IPS-15b (cell line): Measurements from ENCODE around the gene TMEM218.
A peak's percentile ranks its signal among the peaks of the same experiment; 100 is the strongest.

Experiments
- H3K27me3 ChIP-seq: one replicate; pipeline ENCODE4 v1.6.1; 2013; ENCODE audit warnings: low read length; ENCODE audit not compliant: control insufficient read depth, insufficient read depth
- H3K36me3 ChIP-seq: one replicate; pipeline ENCODE4 v1.6.1; 2013; ENCODE audit warnings: low read length; ENCODE audit not compliant: control insufficient read depth, insufficient read depth
- H3K4me1 ChIP-seq: one replicate; pipeline ENCODE4 v1.6.1; 2013; ENCODE audit warnings: mild to moderate bottlenecking, low read length; ENCODE audit not compliant: control insufficient read depth, insufficient read depth
- H3K4me3 ChIP-seq: one replicate; pipeline ENCODE4 v1.5.1; 2013; ENCODE audit warnings: low read depth, low read length
- H3K9ac ChIP-seq: one replicate; pipeline ENCODE4 v1.6.1; 2013; ENCODE audit warnings: low read depth, mild to moderate bottlenecking, low read length
- H3K9me3 ChIP-seq: one replicate; pipeline ENCODE4 v1.6.1; 2013; ENCODE audit warnings: mild to moderate bottlenecking, low read length; ENCODE audit not compliant: control insufficient read depth, insufficient read depth

The TMEM218 gene

DNA sequence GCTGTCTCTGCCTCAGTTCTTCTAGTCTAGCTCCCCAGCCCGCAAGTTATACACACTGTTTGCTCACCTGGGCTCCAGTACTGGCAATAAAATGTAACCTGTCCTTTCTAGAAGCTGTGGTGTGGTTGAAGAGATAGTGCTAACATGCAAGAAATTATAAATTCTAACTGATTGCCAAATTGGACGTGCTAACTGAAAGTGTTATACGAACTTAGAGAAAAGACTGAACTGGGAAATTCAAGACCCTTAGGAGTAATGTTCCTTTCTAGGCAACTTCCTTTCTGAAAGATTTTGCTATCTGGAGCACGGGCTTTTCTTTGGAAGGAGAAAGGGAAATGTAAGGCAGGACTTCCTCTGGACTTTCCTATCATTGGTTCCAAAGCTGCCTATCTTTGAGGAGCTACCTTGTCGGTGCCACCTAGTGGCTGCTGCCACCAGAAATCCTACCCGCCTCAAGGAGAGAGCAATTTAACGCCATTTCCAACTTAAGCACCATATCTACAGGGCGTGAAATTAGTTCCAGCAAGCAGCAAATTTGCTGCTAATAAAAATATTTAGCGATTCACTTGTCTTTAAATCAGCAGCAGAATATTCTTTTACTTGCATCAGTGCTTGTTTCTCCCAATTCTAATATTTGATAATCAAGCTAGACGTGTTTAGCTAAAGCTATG lies 12.7 kb upstream of the TMEM218 start:
- H3K9ac ChIP-seq, result no peak overlapping the region
- H3K9me3 ChIP-seq, result no peaks in the 10 kb centered on the region
- H3K4me1 ChIP-seq, result no peaks in the 10 kb centered on the region
- H3K4me3 ChIP-seq, result no peak overlapping the region
- no peaks in the 10 kb centered on the region for H3K36me3 ChIP-seq
- peaks cover 33% of the 10 kb centered on the region for H3K27me3 ChIP-seq

DNA sequence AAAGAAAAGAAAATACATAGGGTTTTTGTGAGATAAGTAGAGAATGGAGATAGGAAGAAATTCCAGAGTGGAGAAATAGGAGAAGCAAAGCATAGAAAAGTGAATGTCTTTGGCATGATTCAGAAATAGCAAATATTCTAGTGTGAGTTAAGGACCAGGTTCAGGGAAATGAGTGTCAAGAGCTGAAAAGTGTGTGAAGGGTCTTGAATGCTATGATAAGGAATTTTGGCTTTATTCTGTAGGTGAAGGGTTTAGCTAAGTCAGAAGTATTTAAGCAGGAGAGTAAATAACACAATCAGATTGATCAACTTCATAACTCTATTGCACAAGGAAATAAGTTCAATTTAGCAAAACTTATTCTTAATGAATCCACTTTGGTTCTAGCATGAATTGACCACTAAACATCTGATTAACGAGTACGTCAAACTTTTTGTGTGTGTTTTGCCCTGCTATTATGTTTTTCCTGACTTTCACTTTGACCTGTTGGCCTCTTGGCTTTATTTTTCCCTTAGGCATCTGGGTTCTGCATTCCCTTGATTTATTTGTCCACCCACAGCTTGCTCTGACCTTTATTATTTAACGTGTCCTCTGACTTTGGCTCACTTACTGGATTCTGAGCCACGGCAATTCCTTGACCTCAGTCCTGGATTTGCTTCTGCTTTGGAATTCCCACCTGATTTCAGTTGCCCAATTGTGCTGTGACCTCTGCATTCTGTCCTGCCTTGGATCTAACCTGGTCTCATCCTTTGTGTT lies 11.9 kb upstream of the TMEM218 start:
- Histone ChIP-seq H3K4me1 (no peaks in the 10 kb centered on the region), H3K27me3 (peaks cover 33% of the 10 kb centered on the region), H3K9me3 (no peaks in the 10 kb centered on the region), H3K36me3 (no peaks in the 10 kb centered on the region), H3K9ac (no peak overlapping the region), H3K4me3 (no peak overlapping the region)

DNA sequence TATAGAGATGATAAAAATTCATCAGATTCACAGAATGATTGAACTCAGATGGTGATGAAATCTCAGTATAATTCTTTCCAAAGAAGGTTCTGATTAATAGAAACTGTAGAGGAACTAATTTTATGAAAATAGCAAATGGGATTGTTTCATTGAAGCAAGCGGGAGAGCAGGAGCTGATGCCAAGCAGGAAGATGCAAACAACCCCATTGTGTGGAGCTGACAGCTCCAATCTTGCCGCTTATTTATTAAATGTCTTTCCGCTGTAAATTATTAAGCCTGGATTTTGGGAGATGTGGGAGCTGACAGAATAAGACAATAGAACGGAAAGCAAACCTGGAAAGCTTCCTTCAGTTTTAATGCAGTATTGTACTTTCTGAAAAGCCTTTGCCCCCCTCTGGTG lies 6.0 kb upstream of the TMEM218 start:
- peaks cover 20% of the 10 kb centered on the region for H3K27me3 ChIP-seq
- no peaks in the 10 kb centered on the region for H3K9me3 ChIP-seq
- H3K36me3 ChIP-seq, result no peaks in the 10 kb centered on the region
- no peak overlapping the region for H3K4me3 ChIP-seq
- H3K4me1 ChIP-seq, result no peaks in the 10 kb centered on the region
- H3K9ac ChIP-seq, result no peak overlapping the region

DNA sequence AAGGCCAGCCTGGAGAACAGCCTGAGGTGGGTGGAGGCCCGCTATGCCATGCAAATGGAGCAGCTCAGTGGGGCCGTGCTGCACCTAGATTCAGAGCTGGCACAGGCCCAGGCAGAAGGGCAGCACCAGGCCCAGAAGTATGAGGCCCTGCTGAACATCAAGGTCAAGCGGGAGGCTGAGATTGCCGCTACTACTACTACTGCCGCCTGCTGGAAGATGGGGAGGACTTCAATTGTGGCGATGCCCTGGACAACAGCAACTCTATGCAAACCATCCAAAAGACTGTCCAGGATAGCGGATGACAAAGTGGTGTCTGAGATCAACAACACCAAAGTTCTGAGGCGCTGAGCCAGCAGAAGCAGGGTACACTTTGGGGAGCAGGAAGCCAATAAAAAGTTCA lies 3.1 kb upstream of the TMEM218 start:
- Histone ChIP-seq H3K27me3 (no peaks in the 10 kb centered on the region), H3K9me3 (no peaks in the 10 kb centered on the region), H3K4me3 (no peak overlapping the region), H3K4me1 (peaks cover 3% of the 10 kb centered on the region), H3K9ac (no peak overlapping the region), H3K36me3 (no peaks in the 10 kb centered on the region)

DNA sequence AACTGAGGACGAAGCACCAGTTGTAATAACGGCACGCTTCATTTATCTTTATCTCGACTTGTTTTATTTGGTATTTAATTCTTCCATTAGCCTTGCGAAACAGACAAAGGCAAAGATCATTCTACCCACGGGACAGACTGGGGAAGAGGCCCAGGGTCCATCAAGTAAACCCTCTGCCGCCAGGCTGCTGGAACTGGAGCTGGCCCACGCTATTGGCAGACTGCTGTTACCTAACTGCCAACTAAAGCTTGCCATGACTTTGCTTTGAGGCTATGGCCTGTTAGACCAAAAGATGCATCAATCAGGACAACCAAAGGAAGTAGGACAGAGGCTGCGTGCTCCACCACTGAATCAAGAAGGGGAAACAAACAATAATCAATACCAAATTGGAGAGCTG lies 780 bp upstream of the TMEM218 start:
- Histone ChIP-seq H3K4me3 (peak overlapping the region; percentile 65), H3K27me3 (no peaks in the 10 kb centered on the region), H3K4me1 (peaks cover 3% of the 10 kb centered on the region), H3K9me3 (no peaks in the 10 kb centered on the region), H3K9ac (no peak overlapping the region), H3K36me3 (no peaks in the 10 kb centered on the region)

DNA sequence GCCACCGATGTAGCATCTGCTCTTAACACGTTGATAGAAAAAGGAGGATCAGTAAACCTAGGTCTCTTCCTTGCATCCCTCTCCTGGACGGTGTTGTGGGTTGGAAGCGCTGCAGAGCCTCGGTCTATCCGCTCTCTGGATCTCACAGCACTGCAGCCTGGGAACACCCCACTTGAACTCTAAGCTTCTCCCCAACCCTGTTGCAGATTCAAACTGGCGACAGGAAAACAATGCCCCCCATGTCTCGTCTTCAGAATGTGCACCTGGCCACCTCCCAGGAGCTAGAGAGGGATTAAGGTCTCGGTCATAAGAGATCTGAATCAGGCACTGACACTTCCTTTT lies 454 bp downstream of the TMEM218 start:
- peaks cover 3% of the 10 kb centered on the region for H3K4me1 ChIP-seq
- no peaks in the 10 kb centered on the region for H3K9me3 ChIP-seq
- H3K4me3 ChIP-seq, result peak overlapping the region; percentile 69
- no peaks in the 10 kb centered on the region for H3K27me3 ChIP-seq
- peak overlapping the region; percentile 9 for H3K9ac ChIP-seq
- no peaks in the 10 kb centered on the region for H3K36me3 ChIP-seq

DNA sequence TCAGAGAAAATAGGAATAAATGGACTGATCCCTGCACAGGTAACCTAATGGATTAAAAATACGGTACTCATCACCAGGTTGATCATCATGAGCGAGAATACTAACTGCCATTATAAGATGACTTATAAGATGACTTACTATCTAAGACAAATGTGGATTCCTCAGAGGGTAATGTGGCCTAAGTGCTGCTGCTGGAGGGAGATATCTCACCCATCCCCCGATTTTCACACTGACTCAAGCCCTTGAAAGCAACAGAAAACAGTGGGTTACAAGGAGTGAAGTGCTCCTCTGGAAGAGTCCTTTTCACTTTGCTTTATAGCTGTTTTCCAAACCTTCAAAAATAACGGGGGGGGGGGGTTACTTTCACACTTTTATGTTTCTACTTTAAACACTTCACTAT lies 920 bp downstream of the TMEM218 start:
- H3K27me3 ChIP-seq, result no peaks in the 10 kb centered on the region
- peak overlapping the region; percentile 69 for H3K4me3 ChIP-seq

DNA sequence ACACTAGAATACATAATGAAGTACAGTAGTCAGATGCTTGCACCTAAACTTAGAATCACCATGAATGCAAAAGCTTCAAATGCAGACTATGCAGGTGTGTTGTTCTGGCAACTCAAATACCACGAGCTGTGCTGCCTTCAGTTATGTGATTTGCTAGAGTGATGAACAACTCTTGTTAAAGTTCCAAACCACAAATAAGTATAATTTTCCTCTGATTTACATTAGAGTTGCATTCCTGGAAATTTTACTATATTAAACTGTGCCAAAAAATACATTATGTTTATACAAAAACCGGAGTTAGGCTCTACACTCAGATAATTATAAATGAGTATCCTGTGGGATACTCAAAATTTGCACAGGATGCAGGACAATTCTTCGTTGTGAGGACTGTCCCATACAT lies 3.0 kb downstream of the TMEM218 start:
- Histone ChIP-seq H3K9ac (no peak overlapping the region), H3K27me3 (no peaks in the 10 kb centered on the region), H3K36me3 (no peaks in the 10 kb centered on the region), H3K4me3 (no peak overlapping the region), H3K4me1 (peaks cover 3% of the 10 kb centered on the region), H3K9me3 (no peaks in the 10 kb centered on the region)

More for the DNA sequence above, 920 bp downstream of the TMEM218 start:
- peaks cover 3% of the 10 kb centered on the region for H3K4me1 ChIP-seq
- H3K9me3 ChIP-seq, result no peaks in the 10 kb centered on the region
- no peaks in the 10 kb centered on the region for H3K36me3 ChIP-seq
- H3K9ac ChIP-seq, result peak overlapping the region; percentile 9

DNA sequence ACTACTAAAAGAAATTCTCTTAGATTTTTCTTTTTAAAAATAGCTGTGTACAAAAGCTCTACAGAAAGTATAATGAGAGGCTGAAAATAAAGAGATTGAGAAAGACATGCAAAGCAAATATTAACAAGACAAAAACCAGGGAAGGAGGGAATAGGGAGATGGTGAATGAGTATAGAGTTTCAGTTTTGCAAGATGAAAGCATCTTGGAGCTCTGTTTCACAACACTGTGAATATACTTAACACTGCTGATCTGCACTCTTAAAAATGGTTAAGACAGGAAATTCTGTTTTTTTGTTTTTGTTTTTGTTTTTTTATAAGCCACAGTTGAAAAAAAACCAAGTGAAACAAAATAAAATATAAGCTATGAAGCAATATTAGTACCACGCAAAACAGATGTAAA lies 5.5 kb downstream of the TMEM218 start:
- Histone ChIP-seq H3K9me3 (no peaks in the 10 kb centered on the region), H3K4me3 (no peak overlapping the region), H3K9ac (no peak overlapping the region), H3K27me3 (no peaks in the 10 kb centered on the region), H3K36me3 (peaks cover 2% of the 10 kb centered on the region), H3K4me1 (peaks cover 3% of the 10 kb centered on the region)

DNA sequence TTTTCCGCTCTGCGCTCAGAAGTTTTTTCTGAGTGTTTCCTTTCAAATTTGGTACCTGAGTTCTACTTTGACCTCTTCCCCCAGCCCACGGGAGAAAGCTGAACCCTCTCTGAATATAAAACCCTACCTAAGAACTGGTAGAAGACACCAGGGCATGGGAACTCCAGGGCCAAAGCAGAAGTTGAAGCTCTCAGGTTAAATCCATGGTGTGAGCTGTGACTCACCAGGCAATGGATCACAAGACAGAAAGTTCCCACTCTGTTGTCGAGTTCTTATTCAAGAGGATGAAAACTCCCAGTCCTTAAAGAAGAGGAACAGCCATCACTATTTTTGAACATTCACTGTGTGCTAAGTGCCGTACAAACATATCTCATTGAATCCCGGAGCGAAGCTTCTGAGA lies 8.9 kb downstream of the TMEM218 start:
- Histone ChIP-seq H3K4me1 (no peaks in the 10 kb centered on the region), H3K4me3 (no peak overlapping the region), H3K36me3 (peaks cover 13% of the 10 kb centered on the region), H3K9ac (no peak overlapping the region), H3K9me3 (no peaks in the 10 kb centered on the region), H3K27me3 (no peaks in the 10 kb centered on the region)

DNA sequence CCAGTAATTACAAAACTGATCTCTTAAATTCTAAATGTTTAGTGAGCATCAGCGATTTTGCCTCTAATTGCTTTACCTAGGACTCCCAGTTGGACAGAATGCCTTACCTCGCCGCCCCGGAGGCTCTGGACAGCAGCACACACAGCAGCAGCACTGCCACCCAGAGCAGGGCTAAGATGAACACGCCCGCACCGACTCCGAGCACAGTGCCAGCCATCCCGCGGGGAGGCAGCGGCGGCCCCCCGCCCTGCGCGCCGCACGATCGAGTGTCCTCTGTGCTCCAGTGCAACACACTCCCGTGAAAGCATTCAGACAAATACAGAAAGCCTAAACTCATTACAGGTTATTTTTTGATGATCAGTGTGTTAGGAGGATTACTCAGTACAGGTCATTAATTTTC lies 9.4 kb downstream of the TMEM218 start:
- H3K27me3 ChIP-seq, result no peaks in the 10 kb centered on the region
- H3K9ac ChIP-seq, result no peak overlapping the region
- H3K36me3 ChIP-seq, result peaks cover 13% of the 10 kb centered on the region
- no peaks in the 10 kb centered on the region for H3K9me3 ChIP-seq
- no peaks in the 10 kb centered on the region for H3K4me1 ChIP-seq
- no peak overlapping the region for H3K4me3 ChIP-seq

DNA sequence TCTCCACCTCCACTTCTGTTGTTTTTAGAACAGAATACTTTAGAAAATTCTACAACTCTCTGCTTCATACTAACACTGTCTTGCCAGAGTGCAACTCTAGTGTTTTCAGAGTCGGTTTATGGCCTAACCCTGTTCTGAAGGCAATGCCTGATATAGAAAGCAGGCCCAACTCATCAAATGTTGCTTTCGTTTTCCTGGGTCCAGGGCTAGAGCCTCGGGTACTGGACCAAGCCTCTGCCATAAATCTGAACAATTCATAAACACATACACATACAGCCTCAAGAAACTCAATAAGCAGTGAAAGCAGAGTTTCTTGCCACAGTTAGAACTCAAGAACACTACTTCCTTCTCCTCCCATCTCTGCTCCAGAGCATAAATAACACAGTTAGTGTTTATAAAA lies 9.8 kb downstream of the TMEM218 start:
- H3K27me3 ChIP-seq, result no peaks in the 10 kb centered on the region
- no peaks in the 10 kb centered on the region for H3K4me1 ChIP-seq
- H3K36me3 ChIP-seq, result peaks cover 13% of the 10 kb centered on the region
- H3K9ac ChIP-seq, result no peak overlapping the region
- H3K9me3 ChIP-seq, result no peaks in the 10 kb centered on the region
- H3K4me3 ChIP-seq, result no peak overlapping the region
